ENCODE data around the gene RIN2. TPM values are rescaled to one million over a fixed set of nuclear protein-coding genes. Genes with fewer than 3 reads are reported as not detected.

The RIN2 gene
- total and polyA plus RNA-seq, 2 of the 4 experiments (the other 2 are of a cell fraction), result 16.1 to 72.2 TPM

- dilution Hi-C loops (cut with HindIII; ENCODE audit: low sequenced_read_pairs, unreplicated experiment), result no loop called here
- Histone ChIP-seq H3K18ac (ENCODE audit: low read depth, low read length) (no peak overlapping the region), H3K9me3 (ENCODE audit: control insufficient read depth, insufficient read depth, low read length) (no peaks in the 10 kb centered on the region), H2BK20ac (ENCODE audit: low read depth, low read length) (no peak overlapping the region), H3K36me3 (ENCODE audit: control insufficient read depth, insufficient read depth, low read length) (peaks cover 4% of the 10 kb centered on the region), H3K27me3 (ENCODE audit: control insufficient read depth, insufficient read depth, low read length) (no peaks in the 10 kb centered on the region), H4K91ac (ENCODE audit: insufficient read depth, low read depth, low read length) (no peak overlapping the region), H4K5ac (ENCODE audit: low read depth, low read length) (no peak overlapping the region), H2BK15ac (ENCODE audit: low read depth, low read length) (no peak overlapping the region), H2BK5ac (ENCODE audit: low read depth, low read length, poor library complexity, severe bottlenecking) (no peak overlapping the region), H3K79me1 (ENCODE audit: low read depth in 1 of 2, low read length in 2 of 2) (peaks cover 15 to 75% of the 10 kb centered on the region in 2 experiments), H3K56ac (ENCODE audit: extremely low read depth, insufficient read depth, low read length) (no peak overlapping the region), H4K20me1 (ENCODE audit: insufficient read depth, low read length) (peaks cover 24% of the 10 kb centered on the region), H3K4me3 (ENCODE audit: insufficient read depth, low read depth, low read length) (no peak overlapping the region), H2AFZ (replicated peaks; ENCODE audit: low read length, poor library complexity) (no peak overlapping the region), H2AK9ac (replicated peaks; ENCODE audit: low read depth, low read length, poor library complexity) (no peak overlapping the region), H3K14ac (replicated peaks; ENCODE audit: low read depth, low read length) (peak overlapping the region; percentile 19; the same call in 1 of the 2 replicates), H3K9me1 (ENCODE audit: insufficient read depth, low read length) (peaks cover 16% of the 10 kb centered on the region), H3K27ac (ENCODE audit: insufficient read depth, low read length) (no peak overlapping the region), H2AK5ac (ENCODE audit: low read depth, low read length) (no peak overlapping the region; the same call in 1 of the 2 replicates), H3K4me2 (ENCODE audit: low read depth, low read length) (0 out of 2 replicates have a peak overlapping the region, but pooled peaks have one; percentile 7), H3K4ac (ENCODE audit: low read depth, low read length) (no peak overlapping the region), H4K8ac (ENCODE audit: low read depth in 2 of 2, low read length in 2 of 2) (no peak overlapping the region), H3K9ac (ENCODE audit: low read depth, low read length) (no peak overlapping the region), H2BK120ac (ENCODE audit: low read depth, low read length) (no peak overlapping the region), H3K4me1 (ENCODE audit: control insufficient read depth, insufficient read depth, low read length) (peaks cover 7% of the 10 kb centered on the region), H3K23ac (ENCODE audit: low read depth, low read length) (peak overlapping the region; percentile 85; the same call in 1 of the 2 replicates)
- in situ Hi-C loops (cut with MboI; ENCODE audit: low sequenced_read_pairs), result no loop called here
- DNase-seq (peak; percentile 21), ATAC-seq (ENCODE audit: low read depth) (peak; percentile 24; the same call in 1 of the 2 replicates)
- no peak for TF ChIP-seq MAFK (IDR thresholded peaks at IDR 0.05; ENCODE audit: low read depth, low read length)
- TF ChIP-seq USF2 (IDR thresholded peaks at IDR 0.05; ENCODE audit: low read depth, low read length), result no peak
- no peak for TF ChIP-seq CEBPB (IDR thresholded peaks at IDR 0.05; ENCODE audit: low read depth, low read length)
- no peak for TF ChIP-seq RAD21 (IDR thresholded peaks at IDR 0.05; ENCODE audit: low read length)
- no peak for TF ChIP-seq ELK1 (IDR thresholded peaks at IDR 0.05; ENCODE audit: borderline replicate concordance, low read depth, low read length)
- no peak for TF ChIP-seq CTCF (conservative IDR thresholded peaks at IDR 0.05; ENCODE audit: low read depth, low read length)
- CTCF ChIA-PET, result no interaction called here
- POLR2A ChIA-PET (ENCODE audit: unreplicated experiment), result no interaction called here
- WGBS, 2 experiments (ENCODE audit: extremely low coverage in 2 of 2, insufficient read length in 1 of 2), result 13% methylated on average over 2 of the region's 8 CpGs; no CpG with 5 or more reads in 1 of the 2 experiments
- no TSS peak for BruUV-seq (replicated peaks)
- intact Hi-C loops (cut with micrococcal nuclease), result no loop called here
These were observed 6.1 kb downstream of the RIN2 start for GRCh38 chr20:19764207-19764606.

Data from IMR-90 (cell line).